ENCODE measurements around the gene MGMT.

DNA sequence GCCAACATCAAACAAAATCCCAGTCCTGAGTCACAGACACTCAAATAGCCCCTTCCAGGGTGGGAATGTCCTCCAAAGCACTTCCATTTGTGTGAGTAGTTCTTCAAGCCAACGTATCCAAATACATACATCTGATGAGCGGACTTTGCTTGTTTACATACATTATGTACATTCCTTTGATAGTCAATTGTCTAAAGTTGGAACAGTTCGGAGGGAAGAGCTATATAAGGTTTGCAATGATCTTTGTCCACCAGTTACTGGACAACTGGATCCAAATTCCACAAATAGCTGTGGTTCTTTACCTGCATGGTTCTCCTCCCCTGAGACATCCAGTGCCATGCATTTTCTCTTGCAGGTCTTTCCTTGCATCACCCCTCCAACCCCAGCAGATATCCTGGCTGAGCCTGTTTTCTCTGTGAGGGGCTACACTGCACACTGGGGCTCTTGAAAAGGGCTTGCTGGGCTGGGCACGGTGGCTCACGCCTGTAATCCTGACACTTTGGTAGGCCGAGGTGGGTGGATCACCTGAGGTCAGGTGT lies 4.7 kb upstream of the MGMT start:
- TF ChIP-seq RCOR1 (IDR thresholded peaks at IDR 0.05; ENCODE audit: insufficient replicate concordance, low read length) (no peak), BHLHE40 (IDR thresholded peaks at IDR 0.05; ENCODE audit: low read depth, low read length) (no peak), ELK1 (IDR thresholded peaks at IDR 0.05; ENCODE audit: borderline replicate concordance, low read depth, low read length) (no peak), POLR2A (IDR thresholded peaks at IDR 0.05; ENCODE audit: low read depth, low read length) (no peak), MXI1 (IDR thresholded peaks at IDR 0.05; ENCODE audit: borderline replicate concordance, low read depth, low read length) (no peak), CEBPB (IDR thresholded peaks at IDR 0.05; ENCODE audit: low read depth, low read length) (no peak), CHD1 (IDR thresholded peaks at IDR 0.05; ENCODE audit: low read depth, low read length) (no peak), USF2 (IDR thresholded peaks at IDR 0.05; ENCODE audit: low read depth, low read length) (no peak), MAZ (IDR thresholded peaks at IDR 0.05; ENCODE audit: borderline replicate concordance, low read depth, low read length) (no peak)
- TF ChIP-seq, protein P1, sequence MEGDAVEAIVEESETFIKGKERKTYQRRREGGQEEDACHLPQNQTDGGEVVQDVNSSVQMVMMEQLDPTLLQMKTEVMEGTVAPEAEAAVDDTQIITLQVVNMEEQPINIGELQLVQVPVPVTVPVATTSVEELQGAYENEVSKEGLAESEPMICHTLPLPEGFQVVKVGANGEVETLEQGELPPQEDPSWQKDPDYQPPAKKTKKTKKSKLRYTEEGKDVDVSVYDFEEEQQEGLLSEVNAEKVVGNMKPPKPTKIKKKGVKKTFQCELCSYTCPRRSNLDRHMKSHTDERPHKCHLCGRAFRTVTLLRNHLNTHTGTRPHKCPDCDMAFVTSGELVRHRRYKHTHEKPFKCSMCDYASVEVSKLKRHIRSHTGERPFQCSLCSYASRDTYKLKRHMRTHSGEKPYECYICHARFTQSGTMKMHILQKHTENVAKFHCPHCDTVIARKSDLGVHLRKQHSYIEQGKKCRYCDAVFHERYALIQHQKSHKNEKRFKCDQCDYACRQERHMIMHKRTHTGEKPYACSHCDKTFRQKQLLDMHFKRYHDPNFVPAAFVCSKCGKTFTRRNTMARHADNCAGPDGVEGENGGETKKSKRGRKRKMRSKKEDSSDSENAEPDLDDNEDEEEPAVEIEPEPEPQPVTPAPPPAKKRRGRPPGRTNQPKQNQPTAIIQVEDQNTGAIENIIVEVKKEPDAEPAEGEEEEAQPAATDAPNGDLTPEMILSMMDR (conservative IDR thresholded peaks at IDR 0.05; ENCODE audit: low read depth, low read length), result no peak

Measured in IMR-90 (cell line).